Measurements from ENCODE around the gene USP2. TPM values are rescaled to one million over a fixed set of nuclear protein-coding genes. Genes with fewer than 3 reads are reported as not detected.

The USP2 gene
- polyA plus RNA-seq, 1 donor (not counting 4 experiments of a cell fraction or from before 2014, with no cell fraction given): 0.35 TPM

- peak; percentile 78 for FAIRE-seq
- H3K9me3 ChIP-seq (ENCODE audit: control insufficient read depth, low read depth, low read length): no peaks in the 10 kb centered on the region
- dilution Hi-C loops (cut with MboI; ENCODE audit: extremely low pct_ligation_motif_present, low sequenced_read_pairs): no loop called here
Observed at GRCh38 chr11:119373921-119374631, 7.4 kb downstream of the USP2 start.

GRCh38 chr11:119373059-119373920 lies 8.2 kb downstream of the USP2 start:
- Histone ChIP-seq H3K4me3 (ENCODE audit: control insufficient read depth in 2 of 3, extremely low read depth in 1 of 3, insufficient read depth in 2 of 3, low read depth in 1 of 3, low read length in 3 of 3) (no peak overlapping the region), H3K4me2 (ENCODE audit: control insufficient read depth, extremely low read depth, insufficient read depth, low read depth, low read length) (no peak overlapping the region), H3K27me3 (ENCODE audit: control insufficient read depth, extremely low read depth, insufficient read depth, low read length) (peaks cover 6% of the 10 kb centered on the region), H4K20me1 (ENCODE audit: control insufficient read depth, extremely low read depth, insufficient read depth, low read length) (no peaks in the 10 kb centered on the region), H3K27ac (ENCODE audit: control insufficient read depth, insufficient read depth, low read length) (no peak overlapping the region), H3K79me2 (ENCODE audit: control insufficient read depth, insufficient read depth, low read length) (no peaks in the 10 kb centered on the region), H3K9ac (ENCODE audit: control insufficient read depth, extremely low read depth, insufficient read depth, low read length) (no peak overlapping the region), H3K4me1 (ENCODE audit: control insufficient read depth, extremely low read depth, insufficient read depth, low read length) (peaks cover 28% of the 10 kb centered on the region), H3K9me1 (ENCODE audit: control insufficient read depth, extremely low read depth, insufficient read depth, low read length) (peaks cover 2% of the 10 kb centered on the region), H3K9me3 (ENCODE audit: control insufficient read depth, low read depth, low read length) (no peaks in the 10 kb centered on the region), H2AFZ (ENCODE audit: control insufficient read depth, low read length) (no peak overlapping the region), H3K36me3 (ENCODE audit: control insufficient read depth in 2 of 2, extremely low read depth in 1 of 2, insufficient read depth in 2 of 2, low read length in 2 of 2) (no peaks in the 10 kb centered on the region)
- FAIRE-seq (no peak), DNase-seq (ENCODE audit: low read depth, low spot score) (no peak)
- dilution Hi-C loops (cut with MboI; ENCODE audit: extremely low pct_ligation_motif_present, low sequenced_read_pairs): no loop called here
- TF ChIP-seq EZH2 (IDR thresholded peaks at IDR 0.05; ENCODE audit: low read length) (no peak), CTCF (optimal IDR thresholded peaks at IDR 0.05 in 1 of 3, IDR thresholded peaks at IDR 0.05 in 1 of 3, conservative IDR thresholded peaks at IDR 0.05 in 1 of 3; ENCODE audit: extremely low read depth in 1 of 3, insufficient read depth in 2 of 3, low read length in 3 of 3) (no peak)

More at GRCh38 chr11:119373921-119374631, 7.4 kb downstream of the USP2 start:
- Histone ChIP-seq H2AFZ (ENCODE audit: control insufficient read depth, low read length) (no peak overlapping the region), H3K4me1 (ENCODE audit: control insufficient read depth, extremely low read depth, insufficient read depth, low read length) (peaks cover 23% of the 10 kb centered on the region), H3K4me3 (ENCODE audit: control insufficient read depth in 2 of 3, extremely low read depth in 1 of 3, insufficient read depth in 2 of 3, low read depth in 1 of 3, low read length in 3 of 3) (no peak overlapping the region), H3K9me1 (ENCODE audit: control insufficient read depth, extremely low read depth, insufficient read depth, low read length) (peaks cover 2% of the 10 kb centered on the region), H3K79me2 (ENCODE audit: control insufficient read depth, insufficient read depth, low read length) (no peaks in the 10 kb centered on the region), H3K27me3 (ENCODE audit: control insufficient read depth, extremely low read depth, insufficient read depth, low read length) (peaks cover 6% of the 10 kb centered on the region), H3K36me3 (ENCODE audit: control insufficient read depth in 2 of 2, extremely low read depth in 1 of 2, insufficient read depth in 2 of 2, low read length in 2 of 2) (no peaks in the 10 kb centered on the region), H4K20me1 (ENCODE audit: control insufficient read depth, extremely low read depth, insufficient read depth, low read length) (no peaks in the 10 kb centered on the region), H3K27ac (ENCODE audit: control insufficient read depth, insufficient read depth, low read length) (no peak overlapping the region), H3K4me2 (ENCODE audit: control insufficient read depth, extremely low read depth, insufficient read depth, low read depth, low read length) (no peak overlapping the region), H3K9ac (ENCODE audit: control insufficient read depth, extremely low read depth, insufficient read depth, low read length) (no peak overlapping the region)
- DNase-seq (ENCODE audit: low read depth, low spot score): no peak
- TF ChIP-seq EZH2 (IDR thresholded peaks at IDR 0.05; ENCODE audit: low read length): no peak
- peak; percentile 86 to 98 (median 92) for TF ChIP-seq CTCF (optimal IDR thresholded peaks at IDR 0.05 in 1 of 3, IDR thresholded peaks at IDR 0.05 in 1 of 3, conservative IDR thresholded peaks at IDR 0.05 in 1 of 3; ENCODE audit: extremely low read depth in 1 of 3, insufficient read depth in 2 of 3, low read length in 3 of 3)
